Left lobe of liver (tissue), 2 donors: ENCODE data around the gene KIF26A. TPM values are rescaled to one million over a fixed set of nuclear protein-coding genes. Genes with fewer than 3 reads are reported as not detected.

Experiments
- ATAC-seq: fragments of 200-7000 bp; cut with Tn5 transposase; one replicate; pipeline ENCODE4 v1.9.1; 2020; ENCODE audit warnings: mild to moderate bottlenecking, moderate library complexity
- DNase-seq: peaks from one replicate; pipeline ENCODE4 v3.0.0-alpha.2; 2020; ENCODE audit warnings: low spot score
- total RNA-seq: library from RNA; stranded (reverse); gene quantifications from one replicate; pipeline ENCODE4 v1.2.1, GENCODE V29; 2021
- donor health status: DM: no; HTN: no; CAD: no; lungs with moderate emphysema.
- donor health status: DM: no; HTN: yes; CAD: no.

Gene KIF26A
- total RNA-seq, 1 donor from 2014 or later, result 1.3 TPM

DNA sequence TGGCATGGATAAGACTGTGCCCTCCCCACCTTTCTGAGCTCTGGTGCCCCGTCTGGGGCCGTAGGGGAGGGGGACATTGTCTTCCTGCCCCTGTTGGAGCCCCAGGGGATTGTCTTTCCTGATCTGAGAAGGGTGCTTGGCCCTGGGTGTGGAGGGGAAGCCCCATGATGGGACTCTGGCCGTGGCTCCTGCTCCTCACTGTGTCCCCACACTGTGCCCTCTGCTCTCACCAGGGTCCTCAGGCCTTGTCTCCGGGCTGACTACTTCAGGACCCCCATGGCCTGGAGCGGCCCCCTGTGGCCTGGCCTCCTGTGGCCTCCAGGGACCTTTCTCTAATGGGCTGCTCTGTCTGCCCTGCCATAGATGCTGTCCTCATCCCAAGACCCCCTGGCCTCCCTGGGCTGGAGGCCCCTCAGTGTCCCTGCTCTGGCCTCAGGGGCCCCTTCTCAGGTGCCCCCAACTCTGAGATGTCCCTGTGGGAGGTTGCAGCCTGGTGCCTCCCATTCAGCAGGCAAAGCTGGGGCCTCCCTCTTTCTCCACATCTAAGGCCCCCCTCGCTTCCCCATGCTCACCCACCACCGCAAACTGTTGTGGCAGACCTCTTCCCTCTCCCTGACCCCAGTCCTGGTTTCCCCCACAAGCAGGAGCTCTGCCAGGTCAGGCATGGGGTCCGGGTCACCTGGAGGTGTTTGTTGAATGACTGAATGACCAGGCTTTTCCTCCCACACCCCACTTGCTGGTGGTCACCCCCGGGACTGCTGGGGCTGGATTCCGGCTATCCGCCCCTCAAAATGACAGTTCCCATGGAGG is 4.0 kb downstream of the KIF26A start:
- ATAC-seq (no peak), DNase-seq (no peak)

DNA sequence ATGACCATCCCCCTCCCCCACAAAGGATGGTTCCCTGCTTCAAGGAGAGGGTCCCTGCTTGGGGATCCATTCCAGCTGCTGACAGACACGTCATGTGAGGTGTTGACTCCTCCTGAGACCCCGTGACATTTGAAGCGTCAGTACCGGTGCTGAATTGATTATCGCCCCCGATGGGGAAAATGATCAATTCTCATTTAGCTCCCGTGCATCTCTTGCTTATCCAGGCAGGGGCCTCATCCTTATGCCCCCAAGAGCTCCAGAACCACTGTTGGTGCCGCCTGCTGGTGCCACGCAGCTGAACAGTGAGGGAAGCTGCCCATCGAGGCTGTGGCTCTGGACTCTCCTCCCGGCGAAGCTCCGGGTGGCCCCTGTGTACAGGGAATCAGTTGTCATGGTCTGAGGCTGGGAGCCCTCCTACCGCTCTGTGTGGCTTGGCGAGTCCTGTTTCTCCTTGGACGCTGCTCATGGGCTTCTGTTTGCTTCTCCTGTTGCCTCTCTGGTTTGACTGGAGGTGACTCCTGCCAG is 4.6 kb downstream of the KIF26A start:
- ATAC-seq (no peak), DNase-seq (no peak)

DNA sequence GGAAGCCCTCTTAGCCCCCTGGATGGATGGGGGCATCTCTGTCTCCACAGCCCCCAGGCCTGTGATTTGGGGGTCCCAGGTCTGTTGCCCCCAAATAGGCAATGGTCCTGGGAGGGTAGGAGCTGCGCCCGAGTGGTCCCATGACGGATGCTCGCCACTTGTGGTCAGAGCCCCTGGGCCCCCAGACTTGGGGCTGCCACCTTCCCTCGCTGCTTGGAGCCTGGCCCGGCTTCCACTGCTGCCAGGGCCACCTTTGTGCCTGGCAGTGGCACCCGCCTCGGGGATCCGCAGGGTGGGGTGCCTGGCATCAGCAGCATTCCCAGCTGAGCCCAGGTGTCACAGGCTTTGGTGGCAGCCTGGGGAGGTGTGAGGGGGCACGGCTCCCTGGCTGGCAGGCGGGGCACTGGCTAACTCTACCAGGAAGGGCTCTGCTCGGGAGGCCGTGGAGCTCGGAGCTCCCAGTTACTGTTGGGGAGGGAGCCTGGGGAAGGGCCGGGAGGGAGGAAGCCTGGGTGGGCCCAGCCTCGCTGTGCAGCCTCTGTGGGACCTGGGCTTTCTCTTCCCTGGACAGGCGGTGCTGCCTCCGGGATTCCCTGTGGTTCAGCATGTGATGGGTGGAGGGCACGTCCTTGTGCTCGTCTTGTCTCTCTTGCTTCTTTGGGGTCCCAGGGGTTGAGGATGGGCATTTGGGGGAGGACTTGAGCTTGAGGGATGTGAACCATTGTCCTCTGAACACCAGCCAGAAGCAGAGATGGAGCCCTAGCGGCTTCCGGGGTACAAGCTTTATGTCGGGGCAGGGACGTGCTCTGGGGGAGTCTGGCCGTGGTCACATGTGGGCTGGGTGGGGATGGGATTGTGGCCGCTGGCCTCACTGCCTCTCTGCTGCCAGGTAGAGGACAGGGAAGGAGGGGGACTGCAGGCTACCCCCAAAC is 5.4 kb downstream of the KIF26A start:
- DNase-seq (no peak), ATAC-seq (no peak)

DNA sequence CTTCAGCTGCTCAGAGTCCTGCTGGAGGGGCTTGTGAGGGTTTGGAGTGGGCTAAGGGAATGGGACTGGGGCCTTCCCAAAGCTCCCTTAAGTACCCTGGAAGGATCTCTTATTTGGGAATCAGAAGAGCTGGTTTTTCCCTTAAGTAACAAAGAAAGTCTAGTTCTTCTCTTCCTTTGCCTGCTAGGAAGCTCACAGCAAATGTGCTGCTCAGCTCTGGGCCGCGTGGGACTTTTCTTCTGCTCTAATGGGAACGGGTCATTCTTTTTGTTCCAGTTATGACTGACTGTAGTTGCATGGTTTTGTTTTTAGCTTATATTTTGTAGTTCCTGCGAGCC is 6.0 kb downstream of the KIF26A start:
- ATAC-seq, result no peak
- DNase-seq, result no peak

DNA sequence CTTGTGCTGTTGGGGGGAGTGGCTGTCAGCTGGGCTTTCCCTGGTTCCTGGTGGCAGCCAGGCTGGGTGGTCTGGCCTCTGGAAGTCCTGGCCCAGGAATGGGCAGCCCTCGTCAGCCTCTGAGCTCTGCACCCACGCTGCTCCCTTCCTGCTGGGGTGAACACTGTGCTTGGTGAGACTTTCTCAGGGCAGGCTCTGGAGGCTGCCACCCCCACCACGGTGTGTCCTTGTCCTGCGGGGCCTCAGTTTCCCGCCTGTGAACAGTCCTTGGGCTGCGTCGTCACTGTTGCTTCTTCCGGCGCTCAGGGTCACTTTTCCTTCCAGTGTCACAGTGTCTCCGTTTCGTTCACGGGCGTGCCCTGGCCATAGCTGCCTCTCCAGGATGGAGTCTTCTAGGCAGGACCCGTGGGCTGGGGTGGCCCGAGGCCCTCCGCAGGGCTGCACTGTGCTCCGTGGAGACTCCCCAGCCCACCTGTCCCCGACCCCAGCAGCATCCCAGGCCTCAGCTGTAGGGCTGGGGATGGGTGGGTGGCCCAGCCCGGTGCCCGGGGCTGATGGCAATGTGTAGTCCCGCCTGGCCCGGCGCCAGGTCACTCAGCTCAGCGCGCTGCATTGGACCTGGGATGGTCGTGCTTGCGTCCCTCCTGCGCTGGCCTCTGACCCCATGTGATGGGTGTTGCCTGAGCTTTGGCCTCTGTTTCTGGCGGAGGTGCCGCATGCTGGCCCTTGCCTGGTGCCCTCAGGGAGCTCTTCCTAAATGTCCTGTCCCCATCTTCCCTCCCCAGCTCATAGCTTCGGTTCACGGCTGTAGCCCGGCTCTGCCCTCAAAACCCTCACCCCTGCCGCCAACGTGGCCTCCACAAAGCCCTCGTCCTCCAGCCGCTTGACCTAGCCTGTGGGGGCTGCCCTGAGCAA is 6.8 kb downstream of the KIF26A start:
- ATAC-seq (no peak), DNase-seq (no peak)

DNA sequence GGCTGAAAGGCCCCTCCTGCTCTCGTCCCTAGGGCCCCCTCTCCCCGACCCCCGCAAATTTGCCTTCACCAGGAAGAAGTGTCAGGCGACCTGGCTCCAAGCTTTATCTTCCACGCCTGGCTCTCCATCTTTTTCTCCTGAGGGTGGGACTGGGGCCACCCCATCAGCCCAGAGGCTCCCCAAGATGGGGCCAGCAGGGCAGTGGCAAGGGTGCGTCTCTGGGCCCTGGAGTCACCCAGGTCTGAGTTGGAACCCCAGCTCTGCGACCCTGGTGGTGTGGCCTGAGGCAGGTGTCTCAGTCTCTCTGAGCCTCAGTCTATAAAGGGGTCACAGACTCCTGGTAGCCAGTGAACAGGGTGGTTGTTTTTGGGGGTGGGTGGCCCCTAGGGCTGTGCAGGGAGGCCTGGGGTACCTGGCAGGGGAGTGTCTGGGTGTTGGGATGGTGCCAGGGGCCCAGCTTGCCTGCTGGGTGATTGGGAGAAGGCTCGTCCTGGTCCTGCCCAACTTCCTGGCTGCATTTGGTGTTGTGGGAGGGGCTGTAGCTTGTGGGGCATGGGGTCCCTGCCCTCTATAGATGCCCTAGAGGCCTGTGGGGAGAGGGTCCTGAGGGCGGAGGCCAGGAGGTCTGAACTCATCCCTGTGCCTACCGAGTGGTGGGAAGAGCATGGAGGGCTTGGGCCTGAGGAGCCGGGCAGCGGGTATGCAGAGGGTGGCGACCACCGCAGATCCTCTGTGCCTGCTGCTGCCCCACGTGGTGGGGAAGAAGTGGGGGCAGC is 7.6 kb downstream of the KIF26A start:
- ATAC-seq (no peak), DNase-seq (no peak)

DNA sequence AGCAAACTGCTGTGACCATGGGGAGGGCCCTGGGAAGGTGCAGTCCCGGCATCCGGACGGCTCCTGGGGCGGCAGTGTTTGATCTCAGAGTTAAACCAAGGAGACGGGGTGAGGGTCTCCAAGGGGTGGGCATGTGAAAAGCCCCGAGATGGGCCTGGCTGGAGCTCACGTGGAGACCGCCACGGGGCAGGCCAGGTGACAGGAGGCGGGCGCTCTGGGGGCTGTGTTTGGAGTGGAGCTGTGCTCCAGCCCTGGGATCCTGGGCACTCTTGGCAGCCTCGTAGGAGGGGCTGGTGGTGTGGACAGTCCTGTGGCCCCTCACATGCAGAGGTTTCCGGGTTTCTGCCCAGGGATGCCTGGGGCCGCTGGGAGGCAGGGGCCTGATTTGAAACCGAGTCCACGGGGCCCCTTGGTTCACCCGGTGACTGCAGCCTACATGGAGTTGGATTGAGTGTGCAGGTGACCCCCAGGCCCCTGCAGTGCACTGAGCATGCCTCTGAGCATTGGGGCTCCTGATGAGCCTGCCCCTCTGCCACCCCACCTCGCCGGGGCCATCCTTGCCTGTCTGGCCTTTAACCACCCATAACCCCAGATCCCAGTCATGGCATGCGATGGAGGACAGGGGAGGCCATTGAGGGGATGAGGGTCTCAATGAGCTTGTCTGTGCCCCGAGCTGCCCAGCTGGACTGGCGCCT is 8.4 kb downstream of the KIF26A start:
- ATAC-seq, result no peak
- DNase-seq, result no peak

DNA sequence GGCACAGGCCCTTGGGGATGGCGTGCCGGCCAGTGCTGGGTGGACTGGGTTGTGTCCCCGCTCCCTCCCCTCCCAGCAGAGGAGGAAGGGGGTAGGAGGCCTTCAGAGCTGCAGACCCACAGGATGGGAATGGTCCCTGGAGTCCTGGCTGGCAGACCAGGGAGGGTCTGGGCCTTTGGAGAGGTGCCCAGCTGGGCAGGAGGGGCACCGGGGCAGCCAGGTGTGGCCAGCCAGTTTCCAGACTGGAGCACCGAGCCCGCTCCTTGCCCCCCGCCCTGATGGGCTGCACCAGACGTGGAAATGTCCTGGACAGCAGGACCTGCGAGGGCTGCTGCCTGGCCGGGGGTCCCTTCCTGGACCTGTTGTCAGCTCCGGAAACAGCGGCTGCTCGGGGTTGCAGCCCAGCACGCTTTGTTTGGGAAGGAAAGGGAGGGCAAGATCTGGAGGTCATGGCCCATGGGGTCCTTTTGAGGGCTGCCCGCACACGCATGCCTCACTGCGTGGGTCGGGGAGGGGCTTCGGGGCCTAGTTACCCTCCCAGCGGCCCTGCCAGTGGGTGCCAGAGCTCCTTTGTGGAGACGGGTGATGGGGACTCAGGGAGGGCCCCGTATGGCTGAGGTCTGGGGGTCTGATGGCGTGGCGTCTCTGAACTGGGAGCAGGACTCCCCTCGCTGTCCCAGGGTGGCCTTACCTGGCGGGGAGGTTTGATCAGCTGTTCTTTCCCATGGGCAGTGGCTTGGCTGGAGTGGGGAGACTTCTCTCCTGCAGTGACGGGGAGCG is 9.1 kb downstream of the KIF26A start:
- ATAC-seq (no peak), DNase-seq (no peak)

DNA sequence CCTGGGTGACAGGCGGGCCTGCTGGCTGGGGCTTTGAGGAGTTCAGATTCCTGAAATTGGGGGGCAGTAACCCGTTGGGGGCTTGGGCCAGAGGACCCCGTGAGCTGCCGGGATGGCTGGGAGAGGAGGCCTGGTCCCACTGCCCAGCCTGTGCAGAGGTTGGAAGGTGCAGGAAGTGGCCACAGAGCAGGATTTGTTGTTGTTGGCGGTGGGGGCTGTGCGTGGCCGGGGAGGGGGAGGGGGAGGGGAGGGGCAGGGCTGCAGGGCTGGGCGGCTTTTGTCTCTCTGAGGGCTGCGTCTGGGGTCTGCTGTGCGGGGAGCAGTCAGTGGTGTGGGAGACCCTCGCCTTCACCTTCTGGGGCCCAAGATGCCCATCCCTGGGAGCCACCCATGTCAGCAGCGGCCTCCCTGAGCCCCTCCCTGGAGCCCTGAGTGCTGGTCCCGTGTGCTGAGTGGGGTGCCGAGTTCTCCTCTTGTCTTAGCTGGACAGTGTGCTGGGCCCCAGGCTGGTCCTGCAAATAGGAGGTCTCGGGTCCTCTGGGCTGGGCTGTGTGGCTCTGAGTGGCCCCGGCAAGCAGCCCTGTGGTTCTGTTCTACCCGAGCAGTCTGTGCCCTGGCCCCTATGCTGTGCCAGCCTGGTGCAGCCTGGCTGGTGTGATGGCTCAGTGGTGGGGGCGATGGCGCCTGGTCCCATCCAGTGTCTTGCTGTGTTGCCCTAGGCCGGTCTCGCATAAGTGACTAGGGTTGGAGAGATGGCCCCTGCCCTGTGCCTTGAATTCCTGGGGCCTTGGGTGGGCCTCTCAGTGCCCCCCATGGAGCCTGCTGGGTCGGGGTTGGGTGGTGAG is 10.3 kb downstream of the KIF26A start:
- DNase-seq, result no peak
- no peak for ATAC-seq

DNA sequence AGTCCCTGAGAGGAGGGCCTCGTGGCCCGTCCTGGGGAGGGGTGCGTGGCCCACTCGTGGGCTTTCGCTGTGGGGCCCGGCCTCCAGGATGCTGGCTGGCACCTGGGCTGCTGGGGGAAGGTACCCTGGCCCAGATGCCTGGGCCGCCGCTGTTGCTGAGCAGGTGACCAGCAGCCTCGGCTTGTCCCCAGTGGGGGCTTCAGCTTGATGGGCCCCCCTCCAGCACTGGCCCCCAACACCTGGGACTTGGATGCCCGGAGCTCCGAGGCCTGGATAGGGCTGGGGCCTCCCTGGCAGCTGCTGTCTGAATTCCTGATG is 10.8 kb downstream of the KIF26A start:
- no peak for DNase-seq
- no peak for ATAC-seq

DNA sequence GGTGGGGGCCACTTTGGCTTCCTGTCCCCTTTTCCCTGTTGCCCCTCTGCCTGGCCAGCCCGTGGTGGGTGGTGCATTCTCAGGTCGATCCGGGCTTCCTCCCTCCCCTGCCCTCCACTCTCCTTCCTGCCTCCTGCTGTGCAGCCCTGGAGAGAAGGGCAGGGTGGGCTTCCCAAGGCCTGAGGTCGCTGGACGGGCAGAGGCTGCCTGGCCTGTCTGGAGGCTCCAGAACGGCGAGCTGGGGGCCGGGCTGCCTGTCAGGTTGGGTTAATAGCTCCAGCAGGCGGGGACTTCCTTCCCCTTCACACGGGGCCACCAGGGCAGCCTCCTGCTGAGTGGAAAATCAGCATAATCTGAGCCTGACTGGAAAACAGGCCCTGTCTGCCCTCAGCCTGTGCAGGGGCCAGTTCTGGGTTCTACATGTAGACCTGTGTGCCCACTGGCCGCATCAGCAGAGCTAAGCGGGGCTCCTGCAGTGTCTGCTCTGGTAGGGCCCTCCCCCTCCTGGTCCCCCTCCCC is 11.3 kb downstream of the KIF26A start:
- ATAC-seq (peak; percentile 63), DNase-seq (no peak)

DNA sequence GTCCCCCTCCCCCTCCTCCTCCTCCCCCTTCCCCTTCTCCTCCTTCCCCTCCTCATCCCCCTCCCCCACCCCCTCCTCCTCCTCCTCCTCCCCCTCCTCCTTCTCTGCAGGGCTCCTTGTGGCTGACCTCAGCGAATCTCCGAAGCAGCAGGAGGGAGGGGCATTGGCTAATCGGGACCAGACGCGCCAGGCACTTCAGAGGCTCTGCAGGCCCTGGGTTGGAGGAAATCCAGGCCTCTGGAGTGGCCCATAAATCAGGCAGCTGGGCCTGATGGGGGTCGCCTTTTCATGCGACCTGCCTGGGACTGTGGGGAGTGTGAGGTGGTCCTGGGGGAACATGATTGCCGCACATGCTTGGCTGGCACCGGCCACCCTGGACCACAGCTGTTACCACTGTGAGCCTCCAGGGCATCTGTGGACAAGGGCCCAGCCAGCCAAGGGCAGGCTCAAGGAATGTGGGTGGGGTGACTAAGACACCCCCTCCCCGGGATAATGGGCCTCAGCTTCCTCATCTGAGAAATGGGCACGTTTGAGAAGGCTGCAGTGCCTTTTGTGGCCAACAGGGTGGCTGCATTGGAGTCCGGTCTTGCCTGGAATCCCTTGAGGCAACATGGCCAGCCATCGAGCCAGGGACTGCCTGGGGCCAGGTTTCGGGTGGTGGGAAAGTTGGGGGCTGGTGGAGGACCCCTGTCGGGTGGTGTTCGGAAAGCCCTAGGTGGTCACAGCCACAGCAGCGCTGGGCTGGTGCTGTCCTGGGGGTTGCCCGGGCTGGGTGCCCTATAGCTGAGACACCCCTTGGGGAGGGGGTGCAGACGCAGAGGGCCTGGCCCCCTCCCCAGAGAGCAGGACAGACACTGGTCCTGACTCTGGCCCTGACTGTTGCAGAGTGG is 12.0 kb downstream of the KIF26A start:
- DNase-seq (no peak), ATAC-seq (peak; percentile 15)

DNA sequence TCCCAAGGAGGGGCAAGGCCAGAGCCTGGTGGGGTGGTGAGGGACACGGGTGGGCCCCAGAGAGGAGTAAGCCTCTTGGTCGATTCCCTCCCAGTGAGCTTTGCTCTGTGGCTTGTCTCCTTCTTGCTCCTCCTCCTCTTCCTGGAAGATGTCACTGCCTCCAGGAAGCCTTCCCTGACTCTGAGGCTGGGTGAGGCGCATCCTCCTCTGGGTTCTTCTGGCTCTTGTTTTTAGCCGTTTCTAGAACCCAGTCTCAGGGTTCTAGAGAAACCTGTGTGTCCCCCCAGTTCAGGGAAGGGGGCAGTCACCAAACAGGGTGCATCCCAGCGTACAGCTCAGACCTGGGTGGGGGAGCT is 12.6 kb downstream of the KIF26A start:
- DNase-seq (no peak), ATAC-seq (no peak)

DNA sequence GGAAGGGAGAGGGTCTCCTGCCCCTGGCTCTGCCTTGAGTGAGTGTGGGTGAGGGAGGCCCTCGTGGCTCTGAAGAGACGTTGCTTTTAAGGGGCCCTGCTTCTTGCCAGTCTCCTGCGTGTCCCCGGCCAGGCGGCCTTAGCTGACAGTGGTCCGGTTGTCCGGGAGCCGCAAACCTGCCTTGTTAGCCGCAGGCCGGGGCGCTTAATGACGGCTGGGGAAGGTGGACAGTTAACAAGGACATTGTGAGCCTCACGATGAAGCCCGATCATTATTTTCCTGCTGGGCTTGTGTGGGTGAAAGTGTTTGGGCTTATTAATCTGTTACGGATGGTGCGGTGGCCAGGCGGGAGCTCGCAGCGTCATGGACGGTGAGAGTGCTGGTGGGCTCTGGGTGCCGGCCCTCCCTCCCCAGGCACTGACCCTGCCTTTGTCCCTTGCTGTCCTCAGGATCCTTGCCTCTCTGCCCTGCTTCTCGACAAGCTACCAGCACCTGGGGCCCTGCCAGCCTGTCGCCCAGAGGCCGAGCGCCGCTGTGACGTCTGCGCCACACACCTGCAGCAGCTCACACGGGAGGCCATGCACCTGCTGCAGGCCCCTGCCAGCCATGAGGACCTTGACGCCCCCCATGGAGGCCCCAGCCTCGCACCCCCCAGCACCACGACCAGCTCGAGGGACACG is 13.3 kb downstream of the KIF26A start:
- no peak for DNase-seq
- no peak for ATAC-seq

DNA sequence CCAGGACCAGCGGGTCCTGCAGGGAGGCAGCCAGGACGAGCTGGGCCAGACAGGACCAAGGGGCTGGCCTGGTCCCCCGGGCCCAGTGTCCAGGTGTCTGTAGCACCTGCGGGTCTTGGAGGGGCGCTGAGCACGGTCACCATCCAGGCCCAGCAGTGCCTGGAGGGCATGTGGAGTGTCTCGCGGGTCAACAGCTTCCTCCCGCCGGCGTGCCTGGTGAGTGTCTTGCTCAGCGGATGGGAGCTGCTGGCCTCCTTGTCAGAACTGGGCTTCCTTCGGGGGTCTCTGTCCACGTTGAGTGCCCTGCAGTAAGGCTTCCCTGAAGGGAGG is 13.8 kb downstream of the KIF26A start:
- DNase-seq (no peak), ATAC-seq (no peak)

DNA sequence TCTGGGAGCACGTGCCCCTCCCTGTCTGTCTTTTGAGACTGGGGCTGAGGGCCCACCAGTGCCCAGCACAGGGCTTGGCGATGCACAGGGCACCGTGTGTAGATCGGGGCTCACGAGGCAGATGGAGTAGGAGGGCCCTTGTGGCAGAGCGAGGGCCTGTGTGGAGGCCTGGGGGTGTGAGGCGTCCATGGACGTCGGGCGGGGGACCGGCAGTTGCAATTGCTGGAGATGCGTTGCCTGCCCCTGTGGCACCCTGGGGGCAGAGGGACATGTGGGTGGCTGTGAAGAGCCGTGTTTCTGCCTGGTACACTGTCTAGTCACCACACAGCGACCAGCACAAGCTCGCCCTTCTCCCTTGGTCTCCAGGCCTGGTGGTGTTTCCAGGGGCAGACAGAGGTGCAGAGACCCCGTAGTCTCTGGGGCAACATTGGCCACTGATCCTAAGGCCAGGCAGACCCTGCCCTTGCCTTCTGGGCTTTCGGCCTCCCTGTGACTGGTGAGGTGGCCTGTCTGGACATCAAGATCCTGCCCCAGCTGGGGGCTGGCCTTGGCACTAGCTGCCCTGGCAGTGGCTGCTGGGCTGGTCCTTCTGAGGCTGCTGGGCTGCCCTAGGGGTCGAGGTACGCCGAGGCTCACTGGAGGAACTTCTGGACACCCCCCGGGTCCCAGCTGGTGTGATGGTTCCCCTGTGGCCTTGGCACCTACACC is 14.5 kb downstream of the KIF26A start:
- DNase-seq (no peak), ATAC-seq (no peak)
